ENCODE data around the gene DUSP1.
"Not testable (repeated sequence)": the region's sequence is repeated elsewhere in the genome, so short reads cannot be mapped to it uniquely, and the experiment has no call there.

Gene DUSP1

DNA sequence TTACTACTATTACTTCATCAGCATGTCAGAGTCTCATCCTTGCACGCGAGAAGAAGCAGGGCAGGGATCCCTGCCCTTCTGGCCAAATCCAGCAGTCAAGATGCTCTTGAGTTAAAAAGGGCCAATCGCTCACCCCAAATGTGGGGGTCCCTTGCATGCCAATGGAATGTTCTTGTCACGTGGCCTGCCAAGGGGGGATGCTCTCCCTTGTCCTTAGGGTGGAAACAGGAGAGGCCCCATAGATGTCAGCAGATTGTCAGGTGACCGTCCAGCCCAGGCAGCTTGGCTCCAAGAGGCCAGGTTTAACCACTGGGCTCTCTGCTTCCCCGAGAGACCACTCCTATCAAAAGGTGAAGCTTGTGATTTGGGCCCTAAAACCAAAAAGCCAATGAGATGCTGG, 25.3 kb upstream of the DUSP1 start:
- DNase-seq, result no peak

DNA sequence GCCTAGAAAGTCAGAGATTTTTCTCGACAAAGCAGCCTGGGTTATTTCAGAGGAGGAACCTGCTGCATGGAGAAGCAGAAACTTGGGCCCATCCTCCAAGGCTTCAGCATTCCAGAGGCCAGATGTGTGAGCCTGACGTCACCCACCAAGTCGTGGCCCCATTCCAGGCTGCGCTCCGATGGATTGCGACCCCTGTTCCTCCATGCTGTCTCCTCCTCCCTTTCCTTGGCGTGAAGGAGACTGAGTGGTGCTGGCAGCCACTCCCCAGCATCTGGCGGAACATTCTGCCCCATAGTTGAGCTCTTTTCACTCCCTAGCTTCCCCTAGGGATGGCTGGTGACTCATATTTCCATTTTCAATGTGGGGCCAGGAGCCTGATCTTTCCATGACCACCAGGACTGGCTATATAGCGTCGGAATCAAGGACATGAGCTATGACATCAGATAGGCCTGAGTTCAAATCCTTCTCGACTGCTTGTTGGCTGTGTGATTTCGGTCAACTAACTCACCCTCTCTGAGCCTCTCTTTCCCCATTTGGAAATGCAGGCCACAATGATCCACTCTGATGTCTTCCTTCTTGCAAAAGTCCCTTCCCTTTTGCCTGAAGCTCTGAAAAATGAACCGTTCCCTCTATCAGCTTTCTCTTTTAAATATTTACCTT, 24.5 kb upstream of the DUSP1 start:
- DNase-seq, result no peak

DNA sequence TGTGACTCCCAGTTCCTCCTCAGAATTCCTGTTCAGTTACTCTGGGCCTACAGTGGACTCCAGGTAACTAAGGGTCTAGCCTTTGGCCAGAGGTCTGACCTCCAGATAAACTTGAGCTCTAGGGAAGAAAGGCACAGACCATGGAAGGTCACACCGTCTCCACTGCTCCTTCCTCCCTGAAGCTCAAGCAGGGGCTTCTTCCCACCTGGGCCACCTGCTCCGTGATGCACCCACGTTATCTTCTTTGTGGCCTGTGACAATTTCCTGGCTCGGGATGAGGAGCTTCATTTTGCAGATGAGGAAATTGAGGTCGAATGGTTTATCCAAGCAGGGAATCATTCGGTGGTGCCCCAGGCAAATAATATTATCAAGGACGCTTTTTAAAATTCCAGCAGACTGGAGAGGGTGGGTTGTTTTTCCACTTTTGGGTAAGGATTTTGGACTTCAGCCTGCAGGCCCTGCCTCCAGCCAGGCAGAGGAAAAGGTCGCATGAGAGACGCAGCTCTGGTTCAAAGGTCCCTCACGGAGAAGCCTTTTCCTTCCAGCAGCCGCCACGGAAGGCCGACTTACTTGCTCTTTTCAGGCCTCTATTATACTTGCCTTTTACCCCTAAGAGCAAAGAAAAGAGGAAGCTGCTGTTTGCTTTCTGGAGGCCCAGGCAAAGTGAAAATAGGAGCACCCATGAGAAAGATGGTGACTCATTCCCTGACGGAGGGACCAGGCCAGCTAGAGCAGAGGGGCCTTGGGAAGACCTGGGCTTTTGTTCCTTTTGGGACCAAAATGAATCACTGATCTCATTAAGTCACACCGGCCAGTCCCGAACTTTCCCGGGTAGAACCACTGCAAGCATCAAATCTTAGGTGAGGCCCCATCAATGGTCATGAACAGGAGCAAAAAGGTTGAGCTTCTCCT, 22.8 kb upstream of the DUSP1 start:
- no peak for DNase-seq

DNA sequence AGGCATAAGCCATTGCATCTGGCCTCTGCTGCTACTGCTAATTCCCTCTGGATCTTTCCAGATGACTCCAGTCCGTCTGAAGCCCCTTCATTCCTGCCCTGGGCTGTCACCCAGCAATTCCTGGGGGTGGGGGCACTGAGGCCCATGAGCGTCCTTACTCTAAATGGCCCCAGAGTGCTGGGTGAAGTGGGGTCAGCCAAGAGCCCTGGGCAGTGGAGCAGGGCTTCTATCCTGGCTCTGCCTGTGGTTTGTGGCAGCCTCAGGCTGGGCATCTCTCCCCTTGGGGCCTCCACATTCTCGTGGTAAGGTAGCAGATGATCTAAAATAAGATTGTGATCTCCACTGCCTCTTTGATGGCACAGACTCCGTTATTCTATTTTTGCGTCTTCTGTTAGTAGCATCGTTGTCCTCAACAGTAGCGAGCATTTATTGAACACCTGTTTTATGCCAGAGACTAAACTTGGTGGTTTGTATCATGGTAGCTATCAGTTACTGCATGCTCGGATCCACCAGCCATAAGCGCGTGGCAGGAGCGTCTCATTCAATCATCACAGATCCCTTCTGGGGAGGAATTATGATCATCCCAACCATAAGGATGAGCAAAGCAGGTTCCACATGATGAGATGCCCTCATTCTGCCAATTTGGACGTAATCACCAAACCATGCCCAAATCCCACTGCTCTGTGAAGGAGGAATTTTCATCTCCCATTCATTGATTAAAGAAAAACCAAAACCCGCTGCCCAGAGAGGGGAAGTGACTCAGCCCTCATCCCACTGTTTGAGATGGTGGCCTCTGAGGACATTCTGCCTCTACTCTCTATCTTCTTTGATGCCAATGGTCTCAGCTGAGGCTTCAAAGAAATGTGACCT, 21.9 kb upstream of the DUSP1 start:
- no peak for DNase-seq

DNA sequence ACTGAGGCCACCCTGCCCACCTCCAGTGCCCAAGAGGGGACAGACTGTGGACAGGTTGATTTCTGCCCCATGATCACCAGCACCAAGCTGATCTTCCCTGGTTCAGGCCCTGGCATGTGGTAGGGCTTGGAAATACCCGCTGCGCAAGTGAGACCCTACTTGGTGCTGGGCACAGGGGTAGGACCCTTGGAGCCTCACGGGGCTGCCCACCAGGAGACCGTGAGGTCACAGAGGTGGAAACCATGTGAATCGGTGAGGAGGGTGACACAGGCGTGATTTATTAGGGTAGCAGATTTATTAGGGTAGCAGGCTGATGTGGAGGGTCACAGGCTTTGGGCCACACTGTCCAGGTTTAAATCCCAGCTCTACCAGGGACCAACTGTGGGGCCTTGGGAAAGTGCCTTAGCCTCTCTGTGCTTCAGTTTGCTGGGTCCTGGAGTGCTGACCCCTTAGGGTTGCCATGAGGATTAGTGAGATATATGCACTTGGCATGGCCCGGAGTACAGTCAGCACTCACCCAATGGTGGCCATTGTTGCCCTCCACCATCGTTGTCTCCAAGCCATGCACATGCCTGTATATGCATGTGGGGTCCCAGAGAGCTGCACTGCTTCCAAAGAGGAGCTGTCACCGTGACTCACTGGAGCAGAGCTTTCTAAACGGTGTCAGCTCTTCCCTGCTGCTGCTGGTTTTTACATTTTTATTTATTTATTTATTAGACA, 20.9 kb upstream of the DUSP1 start:
- DNase-seq, result no peak

DNA sequence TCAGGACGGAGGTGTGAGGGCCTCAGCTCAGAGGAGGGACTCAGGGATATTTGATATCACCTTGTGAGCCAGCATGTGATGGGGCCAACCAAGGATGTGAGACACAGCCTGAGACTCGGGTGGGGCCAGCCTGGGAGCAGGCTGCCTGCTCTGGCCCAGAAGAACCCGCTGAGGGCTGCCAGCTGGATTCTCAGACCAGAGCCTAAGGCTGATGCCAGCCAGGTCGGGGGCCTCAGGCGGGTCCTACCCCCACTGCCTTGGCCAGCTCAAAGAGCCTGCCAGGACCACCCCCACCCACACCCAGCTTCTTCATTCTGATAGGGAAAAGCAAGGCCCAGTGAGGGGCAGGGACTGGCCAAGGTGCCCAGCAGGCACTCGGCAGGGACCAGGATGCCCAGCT, 20.3 kb upstream of the DUSP1 start:
- DNase-seq, result no peak

DNA sequence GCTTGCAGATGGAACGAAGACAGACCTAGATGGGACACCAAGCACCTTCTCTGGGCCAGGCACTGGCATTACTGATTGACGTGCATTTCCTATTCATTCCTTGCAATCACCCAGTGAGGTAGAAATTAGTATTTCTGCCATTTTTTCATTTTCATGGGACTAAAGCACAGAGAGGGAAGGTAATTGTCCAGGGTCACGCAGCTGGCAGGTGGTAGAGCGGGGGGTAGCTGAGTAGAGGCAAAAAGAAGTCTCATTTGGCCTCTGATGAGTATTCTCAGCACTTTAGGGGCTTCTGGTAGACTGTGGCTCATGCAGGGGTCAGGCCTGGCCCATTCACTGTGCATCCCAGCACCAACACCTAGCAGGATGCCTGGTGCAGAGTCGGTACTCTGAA, 19.5 kb upstream of the DUSP1 start:
- DNase-seq, result no peak

DNA sequence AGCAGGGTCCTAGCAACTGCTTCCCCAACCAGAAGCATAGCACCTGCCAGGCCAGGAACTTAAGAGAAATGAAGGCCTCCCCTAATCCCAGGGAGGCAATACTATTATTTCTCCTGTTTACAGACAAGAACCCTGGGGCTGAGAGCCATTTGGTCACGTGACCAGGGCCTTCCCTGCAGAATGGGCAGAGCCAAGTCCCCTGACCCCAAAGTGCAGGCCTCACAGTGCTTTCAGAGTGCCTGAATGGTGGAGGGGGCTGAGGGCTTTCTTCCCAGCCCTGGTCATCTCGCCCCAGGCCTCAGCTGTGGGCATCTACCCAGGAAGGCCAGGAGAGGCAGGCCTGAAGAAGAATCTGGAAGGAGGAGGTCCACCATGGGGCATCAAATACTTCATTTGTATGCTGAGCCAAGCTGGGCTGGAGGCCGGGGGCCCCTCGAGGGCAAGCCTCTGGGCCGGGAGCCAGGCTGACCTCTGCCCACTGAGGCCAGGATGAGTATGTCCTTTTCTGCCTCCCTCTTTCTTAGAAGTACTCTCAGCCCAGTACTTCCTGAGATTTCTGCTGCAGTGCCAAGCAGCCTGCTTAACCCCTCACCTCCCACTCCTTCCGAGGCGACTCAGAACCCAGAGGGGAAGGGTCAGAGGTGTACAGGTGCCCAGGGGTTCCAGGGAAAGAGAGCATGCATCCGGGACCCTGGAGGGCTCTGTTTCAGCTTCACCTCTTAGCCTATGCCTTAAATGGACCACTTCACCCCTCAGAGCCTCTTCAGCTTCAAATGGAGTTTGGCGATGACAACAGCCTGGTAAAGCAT, 18.9 kb upstream of the DUSP1 start:
- no peak for DNase-seq

DNA sequence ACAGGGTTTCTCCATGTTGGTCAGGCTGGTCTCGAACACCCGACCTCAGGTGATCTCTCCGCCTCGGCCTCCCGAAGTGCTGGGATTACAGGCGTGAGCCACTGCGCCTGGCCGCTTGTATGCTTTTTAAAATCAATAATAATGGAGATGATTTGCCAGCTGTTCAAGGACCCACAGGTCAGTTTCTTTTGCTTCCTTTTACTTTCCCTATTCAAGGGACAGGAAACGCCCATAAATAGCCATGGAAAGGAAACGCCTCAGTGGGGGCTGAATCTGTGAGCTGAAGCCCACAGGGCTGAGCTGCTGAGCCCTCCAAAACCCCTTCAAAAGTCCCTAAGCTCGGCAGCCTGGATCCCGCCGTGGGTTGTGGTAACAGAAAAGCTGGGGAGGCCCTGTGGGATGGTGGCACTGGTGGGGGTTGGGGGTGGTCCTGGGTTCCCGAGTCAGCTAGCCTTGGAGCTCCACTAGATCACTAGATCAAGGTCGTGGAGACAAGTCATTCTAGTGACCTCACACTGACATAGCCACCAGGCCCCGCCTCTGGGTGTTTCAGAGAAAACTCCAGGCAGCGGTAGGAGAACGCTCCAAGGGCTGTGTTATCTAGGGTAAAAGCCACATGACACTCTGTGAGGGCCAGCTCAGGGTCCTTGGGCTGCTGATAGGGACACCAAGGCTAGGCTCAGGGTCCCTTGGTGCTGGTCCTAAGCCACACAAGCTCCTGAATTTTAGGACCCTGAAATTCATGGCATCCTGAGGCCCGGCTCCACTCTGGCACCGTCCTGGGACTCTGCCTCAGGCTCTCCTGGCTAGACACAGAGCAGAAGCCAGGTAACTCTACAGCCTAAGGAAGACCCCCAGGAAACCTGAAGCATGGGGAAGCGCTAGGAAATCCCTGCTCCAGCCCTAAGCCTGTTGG, 18.0 kb upstream of the DUSP1 start:
- no peak for DNase-seq

DNA sequence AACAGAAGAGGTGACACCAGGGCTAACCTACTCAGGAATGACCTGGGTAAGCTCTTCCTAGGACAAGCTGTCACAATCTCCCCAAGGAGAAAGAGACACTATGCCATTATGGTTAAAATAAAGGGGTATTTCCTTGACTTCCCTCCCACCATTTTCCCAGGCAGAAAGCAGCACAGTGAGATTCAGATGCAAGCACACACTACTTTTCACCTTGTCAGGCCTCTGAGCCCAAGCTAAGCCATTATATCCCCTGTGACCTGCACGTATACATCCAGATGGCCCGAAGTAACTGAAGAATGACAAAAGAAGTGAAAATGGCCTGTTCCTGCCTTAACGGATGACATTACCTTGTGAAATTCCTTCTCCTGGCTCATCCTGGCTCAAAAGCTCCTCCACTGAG, 16.5 kb upstream of the DUSP1 start:
- not testable (repeated sequence) for DNase-seq

DNA sequence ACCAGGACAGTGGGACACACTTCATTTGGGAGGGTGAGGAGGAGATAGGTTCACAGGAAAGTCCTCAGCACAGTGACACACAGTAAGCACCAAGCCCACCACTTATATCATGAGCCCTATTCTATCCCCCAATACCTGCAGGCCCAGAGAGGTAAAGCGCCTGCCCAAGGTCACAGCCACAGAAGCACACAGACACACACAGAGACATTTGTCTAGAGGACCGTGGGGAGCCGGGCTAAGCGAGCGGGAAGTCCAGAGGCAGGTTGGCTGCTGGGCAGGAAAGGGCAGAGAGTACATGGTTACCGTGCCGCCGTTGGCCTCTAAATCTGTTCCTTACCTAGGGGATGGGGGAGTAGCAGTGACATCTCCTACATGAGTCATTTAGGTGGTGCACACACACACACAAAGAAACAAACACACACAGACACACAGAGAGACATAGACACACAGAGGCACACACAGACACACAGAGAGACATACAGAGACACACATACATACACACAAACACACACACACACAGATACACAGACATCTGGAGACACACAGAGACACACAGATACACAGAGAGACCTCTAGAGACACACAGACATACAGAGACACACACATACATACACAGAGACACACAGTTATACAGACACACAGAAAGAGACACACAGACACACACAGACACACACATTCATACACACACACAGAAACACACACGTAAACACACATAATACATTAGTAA, 15.9 kb upstream of the DUSP1 start:
- no peak for DNase-seq

DNA sequence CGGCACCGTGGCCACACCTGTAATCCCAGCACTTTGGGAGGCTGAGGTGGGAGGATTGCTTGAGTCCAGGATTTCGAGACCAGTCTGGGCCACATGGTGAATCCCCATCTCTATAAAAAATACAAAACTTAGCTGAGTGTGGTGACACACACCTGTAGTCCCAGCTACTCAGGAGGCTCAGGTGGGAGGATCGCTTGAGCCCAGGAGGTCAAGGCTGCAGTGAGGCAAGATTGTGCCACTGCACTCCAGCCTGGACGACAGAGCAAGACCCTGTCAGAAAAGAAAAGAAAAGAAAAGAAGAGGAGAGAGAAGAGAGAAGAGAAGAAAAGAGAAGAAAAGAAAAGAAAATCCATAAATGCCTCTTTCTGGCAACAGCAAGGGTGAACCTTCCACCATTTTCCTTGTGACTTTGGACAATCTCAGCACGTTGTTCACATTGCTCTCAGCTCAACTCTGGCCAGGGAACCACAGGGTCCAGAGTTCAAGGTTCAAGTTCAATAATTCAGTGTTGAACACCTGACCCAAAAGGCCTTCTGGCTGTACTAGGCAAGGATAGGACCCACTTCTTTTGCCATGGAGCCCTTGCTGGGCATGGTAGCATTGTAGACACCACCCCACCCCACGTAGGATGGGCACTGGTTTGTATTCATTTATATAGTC, 14.6 kb upstream of the DUSP1 start:
- DNase-seq, result no peak

DNA sequence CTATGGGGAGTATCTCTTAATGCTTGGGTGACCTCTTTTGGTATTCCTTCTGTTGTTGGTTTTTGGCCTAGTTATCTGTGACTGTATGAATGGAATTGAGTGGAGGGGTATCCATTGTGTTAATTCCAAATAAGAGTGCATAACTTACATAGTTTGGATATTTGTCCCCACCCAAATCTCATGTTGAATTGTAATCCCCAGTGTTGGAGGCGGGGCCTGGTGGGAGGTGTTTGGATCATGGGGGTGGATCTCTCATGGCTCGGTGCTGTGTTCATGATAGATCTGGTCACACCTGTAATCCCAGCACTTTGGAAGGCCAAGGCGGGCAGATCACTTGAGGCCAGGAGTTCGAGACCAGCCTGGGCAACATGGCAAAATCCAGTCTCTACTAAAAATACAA, 13.2 kb upstream of the DUSP1 start:
- DNase-seq, result not testable (repeated sequence)

DNA sequence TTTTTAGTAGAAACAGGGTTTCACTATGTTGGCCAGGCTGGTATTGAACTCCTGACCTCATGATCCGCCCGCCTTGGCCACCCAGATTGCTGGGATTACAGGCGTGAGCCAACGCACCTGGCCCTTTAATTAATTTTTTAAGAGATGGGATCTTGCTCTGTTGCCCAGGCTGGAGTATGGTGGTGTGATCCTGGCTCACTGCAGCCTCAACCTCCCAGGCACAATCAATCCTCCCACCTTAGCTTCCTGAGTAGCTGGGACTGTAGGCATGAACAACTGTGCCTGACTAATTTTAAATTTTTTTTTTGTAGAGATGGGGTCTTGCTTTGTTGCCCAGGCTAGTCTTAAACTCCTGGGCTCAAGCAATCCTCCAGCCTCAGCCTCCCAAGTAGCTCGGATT, 12.3 kb upstream of the DUSP1 start:
- DNase-seq, result not testable (repeated sequence)

DNA sequence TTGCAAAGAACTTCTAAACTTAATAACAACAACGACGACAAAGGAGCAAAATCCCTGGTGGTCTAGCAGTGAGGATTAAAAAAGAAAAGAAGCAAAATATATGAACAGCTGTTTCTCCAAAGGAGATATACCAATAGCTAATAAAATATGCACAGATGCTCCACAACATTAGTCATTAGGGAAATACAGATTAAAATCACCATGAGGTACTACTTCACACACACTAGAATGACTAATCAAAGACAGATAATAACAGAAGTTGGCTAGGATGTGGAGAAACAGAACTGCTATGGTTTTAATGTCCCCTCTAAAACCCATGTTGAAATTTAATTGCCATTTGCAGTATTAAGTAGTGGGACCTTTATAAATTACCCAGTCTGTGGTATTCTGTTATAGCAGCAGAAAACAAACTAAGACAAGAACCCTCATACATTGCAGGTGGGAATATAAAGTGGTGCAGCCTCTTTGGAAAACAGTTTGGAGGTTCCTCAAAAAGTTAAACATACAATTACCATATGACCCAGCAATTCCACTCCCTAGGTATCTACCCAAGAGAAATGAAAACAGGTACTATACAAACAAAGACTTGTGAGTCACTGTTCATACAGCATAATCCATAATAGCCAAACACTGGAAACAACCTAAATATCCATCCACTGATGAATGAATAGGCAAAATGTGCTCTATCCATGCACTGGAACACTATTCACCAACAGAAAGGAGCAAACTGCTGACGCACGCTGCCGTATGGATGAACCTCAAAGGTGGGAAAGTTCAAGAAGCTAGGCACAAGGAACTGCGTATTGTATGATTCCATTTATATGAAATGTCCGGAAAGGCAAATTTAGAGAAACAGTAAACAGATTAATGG, 11.4 kb upstream of the DUSP1 start:
- no peak for DNase-seq

DNA sequence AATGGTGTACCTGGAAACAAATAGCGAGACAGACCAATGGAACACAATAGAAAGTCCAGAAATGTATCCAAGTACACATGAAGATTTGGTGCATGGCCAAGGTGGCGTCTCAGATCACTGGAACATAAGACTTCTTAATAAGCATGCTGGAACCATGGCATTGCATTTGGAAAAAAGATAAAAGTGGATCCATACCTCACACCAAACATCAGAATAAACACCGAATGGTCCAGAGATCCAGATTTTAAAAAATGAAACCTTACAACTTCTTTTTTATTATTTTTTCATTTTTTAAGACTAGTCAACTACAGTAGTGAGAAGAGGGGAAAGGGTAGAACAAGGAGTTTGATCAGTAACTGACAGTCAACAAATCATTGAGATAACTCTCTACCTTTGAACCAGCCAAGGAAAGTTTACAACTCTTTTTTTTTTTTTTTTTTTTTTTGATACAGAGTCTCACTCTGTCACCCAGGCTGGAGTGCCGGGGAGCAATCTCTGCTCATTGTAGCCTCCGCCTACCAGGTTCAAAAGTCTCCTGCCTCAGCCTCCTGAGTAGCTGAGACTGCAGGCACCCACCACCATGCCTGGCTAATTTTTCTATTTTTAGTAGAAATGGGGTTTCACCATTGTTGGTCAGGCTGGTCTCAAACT, 8.8 kb upstream of the DUSP1 start:
- no peak for DNase-seq

DNA sequence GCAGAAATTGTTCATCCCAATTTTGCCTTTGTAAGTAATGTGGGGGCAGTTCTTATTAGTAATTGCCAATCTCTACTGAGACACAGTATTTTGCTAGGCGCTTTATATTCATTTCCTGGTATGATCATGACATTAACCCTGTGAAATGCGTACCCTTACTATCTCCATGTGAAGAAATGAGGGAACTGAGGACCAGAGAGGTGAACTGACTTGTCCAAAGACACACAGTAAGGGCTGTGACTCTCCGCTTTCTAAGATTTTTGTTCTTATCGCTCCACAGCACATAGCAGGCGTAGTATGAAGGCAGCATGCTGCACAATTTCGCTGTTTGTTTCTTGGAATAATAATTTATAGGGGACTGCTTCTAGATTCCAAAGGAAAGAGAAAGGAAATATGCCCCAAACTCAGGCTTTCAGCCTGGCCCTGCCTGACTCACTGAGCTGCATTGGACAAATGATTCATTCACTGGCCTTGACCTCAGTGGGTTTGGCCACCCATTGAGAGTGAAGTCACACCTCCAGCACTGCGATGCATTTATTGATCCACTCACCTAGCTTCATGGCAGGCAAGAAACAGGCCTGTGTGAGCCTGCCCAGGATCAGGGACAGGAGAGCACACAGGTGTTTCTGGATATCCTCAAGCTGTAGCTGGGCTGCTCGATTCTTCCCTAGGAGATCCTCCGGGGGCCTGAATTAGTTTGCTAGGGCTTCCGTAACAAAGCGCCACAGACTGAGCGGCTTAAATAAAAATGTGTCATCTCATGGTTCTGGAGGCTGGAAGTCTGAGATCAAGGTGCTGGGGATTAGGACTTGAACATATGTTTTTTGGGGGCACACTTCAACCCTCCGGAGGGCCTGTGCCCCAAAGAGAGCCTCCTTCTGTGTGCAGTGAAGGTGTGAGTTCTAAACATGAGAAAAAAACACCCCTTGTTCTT, 7.2 kb upstream of the DUSP1 start:
- no peak for DNase-seq
